Measurements from ENCODE around the gene ZNF570. TPM values are rescaled to one million over a fixed set of nuclear protein-coding genes. Genes with fewer than 3 reads are reported as not detected.

ZNF570 gene
- total RNA-seq, 4 donors from 2014 or later = 2.7 to 6.6 (median 6.3) TPM

GRCh38 chr19:37537391-37537947 is 68.3 kb downstream of the ZNF570 start:
- 94 to 95% methylated on average over 7 of the region's 7 CpGs for WGBS, 2 donors
- intact Hi-C loops (cut with DNase I; ENCODE audit: low total_unique reads) = no loop called here
- H3K4me3 ChIP-seq (ENCODE audit: low read depth, poor library complexity, severe bottlenecking) = no peak overlapping the region
- TF ChIP-seq POLR2A (IDR thresholded peaks at IDR 0.05) = no peak
- TF ChIP-seq CTCF (IDR thresholded peaks at IDR 0.05) = no peak
- DNase-seq (ENCODE audit: low spot score in 2 of 2) = no peak

Other genes with a start within 250 kb of the ZNF570 start
- gene ZNF527, start 98.3 kb upstream of the ZNF570 start, total RNA-seq = 1 to 10 TPM; 3.3 to 7.8 (median 4.3) TPM
- gene ZNF569, start 1.9 kb upstream of the ZNF570 start, total RNA-seq = 1 to 10 TPM; 1.5 to 5.3 (median 4.3) TPM
- gene ZNF793, start 37.6 kb downstream of the ZNF570 start, total RNA-seq = 1 to 10 TPM; 2.2 to 5.3 (median 2.7) TPM
- gene ZNF571, start 125.4 kb downstream of the ZNF570 start, total RNA-seq = 1 to 10 TPM; 3.3 to 6.6 (median 4.5) TPM
- 1 to 10 TPM; 1.0 to 6.9 (median 2.0) TPM for gene ZNF540, start 125.5 kb downstream of the ZNF570 start, total RNA-seq
- gene ZFP30, start 186.1 kb downstream of the ZNF570 start, total RNA-seq = 10 to 100 TPM in 1 of 4 donors, 1 to 10 TPM in 3; 8.9 to 18.0 (median 9.5) TPM